NCI-H187 treated with DMSO at 0.1 percent for 48 hours (cell line): Measurements from ENCODE around the gene ZNF625.
"Not testable (repeated sequence)": the region's sequence is repeated elsewhere in the genome, so short reads cannot be mapped to it uniquely, and the experiment has no call there.

ENCODE experiments used
- DNase-seq: peaks from one replicate; lab custom pipeline; 2025; lab: John Stamatoyannopoulos, UW

The ZNF625 gene

GRCh38 chr19:12137221-12137940 lies 19.2 kb downstream of the ZNF625 start:
- no peak for DNase-seq

- no peak for DNase-seq
Measured at GRCh38 chr19:12133069-12133468, 23.5 kb downstream of the ZNF625 start.

GRCh38 chr19:12126707-12127106 lies 29.8 kb downstream of the ZNF625 start:
- DNase-seq = no peak

- no peak for DNase-seq
Measured at GRCh38 chr19:12117201-12117970, 39.1 kb downstream of the ZNF625 start.

GRCh38 chr19:12113121-12113520 lies 43.4 kb downstream of the ZNF625 start:
- no peak for DNase-seq

- DNase-seq = no peak
Measured at GRCh38 chr19:12112701-12113100, 43.8 kb downstream of the ZNF625 start.

GRCh38 chr19:12111943-12112637 lies 44.4 kb downstream of the ZNF625 start:
- no peak for DNase-seq

- no peak for DNase-seq
Measured at GRCh38 chr19:12111176-12111575, 45.4 kb downstream of the ZNF625 start.

GRCh38 chr19:12103909-12104308 lies 52.6 kb downstream of the ZNF625 start:
- DNase-seq = not testable (repeated sequence)

GRCh38 chr19:12098040-12098439 lies 58.5 kb downstream of the ZNF625 start:
- DNase-seq = no peak

- no peak for DNase-seq
Measured at GRCh38 chr19:12095111-12095790, 61.3 kb downstream of the ZNF625 start.
